Omental fat pad (tissue), 4 donors: ENCODE data around the gene MRGPRF. TPM values are rescaled to one million over a fixed set of nuclear protein-coding genes. Genes with fewer than 3 reads are reported as not detected.

ENCODE experiments used
- ATAC-seq: fragments of 150-250 bp; one replicate; pipeline ENCODE4 v1.9.1; 2016; ENCODE audit warnings: mild to moderate bottlenecking, moderate library complexity; ENCODE audit not compliant: low FRiP score
- DNase-seq: peaks from one replicate; pipeline ENCODE4 v3.0.0-alpha.2; 2019; ENCODE audit warnings: low spot score
- total RNA-seq, 4 donors: library from RNA; depleted of rRNA; stranded (reverse); fragments of >200 nt; gene quantifications; one replicate each; pipeline ENCODE4 v1.1.0, GENCODE V29; 2016
- TF ChIP-seq, protein P1 (sequence below), 3 donors: fragments of 450-650 bp; IDR thresholded peaks; one replicate each; pipeline ENCODE4 v1.5.1; 2016 to 2017; ENCODE audit warnings: antibody characterized with exemption in 3 of 3, mild to moderate bottlenecking in 3 of 3, moderate library complexity in 2 of 3

MRGPRF gene
- total RNA-seq, 4 donors from 2014 or later = 27.8 to 59.4 (median 54.5) TPM

DNA sequence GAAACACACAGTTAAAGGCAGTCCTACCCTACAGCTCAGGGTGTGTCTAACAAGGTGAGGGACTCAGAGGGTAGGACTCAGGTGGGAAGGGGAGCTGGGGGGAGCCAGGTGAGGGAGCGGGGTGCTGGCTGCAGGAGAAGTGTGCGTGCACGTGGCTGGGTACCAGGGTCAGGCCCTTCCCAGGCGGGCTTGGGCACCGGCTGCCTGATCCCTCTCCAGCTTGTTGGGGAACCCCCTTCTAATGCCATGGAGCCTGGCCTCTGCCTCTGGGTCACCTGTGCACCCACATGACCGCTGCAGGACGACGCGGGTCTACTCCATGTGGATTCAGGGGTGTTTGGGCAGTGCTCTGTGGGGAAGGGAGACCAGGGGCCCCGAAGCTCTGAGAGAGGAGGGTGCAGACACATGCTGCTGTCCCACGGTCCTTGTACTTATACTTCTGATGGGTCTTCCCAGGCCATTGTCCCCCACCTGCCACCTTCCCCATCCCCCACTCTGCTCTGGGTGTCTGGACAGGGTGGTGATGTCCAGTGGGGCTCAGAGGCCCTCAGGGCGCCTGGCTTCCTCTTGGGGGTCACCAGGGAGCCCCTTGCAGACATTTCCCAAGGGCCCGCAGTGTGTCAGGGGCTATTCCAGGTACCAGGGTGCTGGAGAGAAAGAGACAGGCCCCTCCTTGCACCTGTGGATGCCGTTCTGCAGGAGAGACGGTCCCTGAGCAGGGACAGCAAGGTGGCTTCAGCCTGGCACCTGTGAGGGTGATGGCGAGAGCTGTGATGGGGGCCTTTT is 21.9 kb downstream of the MRGPRF start:
- ATAC-seq (no peak), DNase-seq (no peak)
- TF ChIP-seq, protein P1, sequence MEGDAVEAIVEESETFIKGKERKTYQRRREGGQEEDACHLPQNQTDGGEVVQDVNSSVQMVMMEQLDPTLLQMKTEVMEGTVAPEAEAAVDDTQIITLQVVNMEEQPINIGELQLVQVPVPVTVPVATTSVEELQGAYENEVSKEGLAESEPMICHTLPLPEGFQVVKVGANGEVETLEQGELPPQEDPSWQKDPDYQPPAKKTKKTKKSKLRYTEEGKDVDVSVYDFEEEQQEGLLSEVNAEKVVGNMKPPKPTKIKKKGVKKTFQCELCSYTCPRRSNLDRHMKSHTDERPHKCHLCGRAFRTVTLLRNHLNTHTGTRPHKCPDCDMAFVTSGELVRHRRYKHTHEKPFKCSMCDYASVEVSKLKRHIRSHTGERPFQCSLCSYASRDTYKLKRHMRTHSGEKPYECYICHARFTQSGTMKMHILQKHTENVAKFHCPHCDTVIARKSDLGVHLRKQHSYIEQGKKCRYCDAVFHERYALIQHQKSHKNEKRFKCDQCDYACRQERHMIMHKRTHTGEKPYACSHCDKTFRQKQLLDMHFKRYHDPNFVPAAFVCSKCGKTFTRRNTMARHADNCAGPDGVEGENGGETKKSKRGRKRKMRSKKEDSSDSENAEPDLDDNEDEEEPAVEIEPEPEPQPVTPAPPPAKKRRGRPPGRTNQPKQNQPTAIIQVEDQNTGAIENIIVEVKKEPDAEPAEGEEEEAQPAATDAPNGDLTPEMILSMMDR (IDR thresholded peaks at IDR 0.05) = no peak

DNA sequence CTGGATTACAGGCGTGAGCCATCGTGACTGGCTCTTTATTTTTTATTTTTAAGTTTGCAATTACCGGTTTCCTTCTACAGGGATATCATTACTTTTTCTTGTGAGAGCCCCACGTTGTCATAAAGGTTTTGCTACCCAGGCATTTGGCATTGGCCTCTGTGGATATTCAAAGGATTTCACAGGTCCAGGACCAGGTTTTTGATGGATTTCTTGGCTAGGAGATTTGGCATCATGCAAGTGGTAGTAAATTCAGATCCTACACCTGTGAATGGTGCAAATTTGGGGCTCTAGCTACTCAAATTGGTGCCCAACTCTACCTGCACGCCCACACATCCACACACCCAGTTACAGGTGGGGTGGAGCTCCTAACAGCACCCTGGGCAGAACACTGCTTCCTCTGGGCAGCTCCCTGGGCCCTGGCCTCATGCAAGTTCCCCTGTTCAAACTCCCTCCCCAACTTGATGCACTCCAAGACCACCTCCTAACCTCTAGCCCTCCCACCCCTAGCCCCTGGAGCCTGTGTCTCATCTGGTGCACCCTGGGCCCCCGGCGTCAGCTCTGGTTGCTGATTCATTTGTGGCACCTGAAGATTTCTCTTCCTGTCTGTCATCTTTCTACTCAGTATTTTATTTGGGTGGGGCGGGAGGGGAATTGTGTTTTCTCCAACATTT is 23.0 kb downstream of the MRGPRF start:
- ATAC-seq (no peak), DNase-seq (no peak)
- TF ChIP-seq, protein P1 (IDR thresholded peaks at IDR 0.05) = no peak

DNA sequence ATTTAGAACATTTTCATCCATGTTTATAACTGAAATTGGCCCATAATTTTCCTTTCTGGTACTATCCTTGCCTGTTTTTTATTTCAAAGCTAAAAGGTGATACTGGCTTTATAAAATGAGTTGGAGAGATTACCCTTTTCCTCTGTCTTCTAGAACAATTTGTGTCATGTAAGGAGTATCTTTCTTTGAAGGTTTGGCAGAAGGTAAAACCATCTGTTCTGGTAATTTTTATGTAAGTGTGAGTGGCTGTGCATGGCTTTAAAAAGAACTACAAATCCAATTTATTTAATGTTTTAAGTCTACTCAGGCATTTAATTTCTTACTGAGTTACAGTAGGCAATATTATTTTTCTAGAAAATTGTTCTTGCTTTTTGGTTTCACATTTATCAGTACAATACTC is 24.6 kb downstream of the MRGPRF start:
- TF ChIP-seq, protein P1 (IDR thresholded peaks at IDR 0.05) = no peak
- DNase-seq (no peak), ATAC-seq (no peak)

DNA sequence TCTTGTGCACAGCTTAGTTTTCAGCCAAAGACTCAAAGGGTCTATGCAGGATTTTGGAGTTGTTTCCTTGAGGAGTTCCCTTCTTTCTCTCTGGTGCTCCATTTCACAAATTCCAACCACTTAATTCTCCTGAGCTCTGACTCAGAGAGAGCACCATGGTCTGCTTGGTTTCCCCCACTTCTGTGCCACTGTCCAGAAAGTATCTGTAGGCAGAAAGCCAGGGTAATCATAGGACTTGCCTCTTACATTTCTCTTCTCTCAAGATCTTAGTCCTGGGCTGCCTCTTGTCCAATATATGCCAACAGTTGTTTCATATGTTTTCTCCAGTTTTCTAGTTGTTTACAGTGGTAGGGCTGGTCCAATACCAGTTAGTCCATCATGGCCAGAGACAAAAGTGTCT is 25.8 kb downstream of the MRGPRF start:
- DNase-seq (no peak), ATAC-seq (no peak)
- TF ChIP-seq, protein P1 (IDR thresholded peaks at IDR 0.05) = no peak

DNA sequence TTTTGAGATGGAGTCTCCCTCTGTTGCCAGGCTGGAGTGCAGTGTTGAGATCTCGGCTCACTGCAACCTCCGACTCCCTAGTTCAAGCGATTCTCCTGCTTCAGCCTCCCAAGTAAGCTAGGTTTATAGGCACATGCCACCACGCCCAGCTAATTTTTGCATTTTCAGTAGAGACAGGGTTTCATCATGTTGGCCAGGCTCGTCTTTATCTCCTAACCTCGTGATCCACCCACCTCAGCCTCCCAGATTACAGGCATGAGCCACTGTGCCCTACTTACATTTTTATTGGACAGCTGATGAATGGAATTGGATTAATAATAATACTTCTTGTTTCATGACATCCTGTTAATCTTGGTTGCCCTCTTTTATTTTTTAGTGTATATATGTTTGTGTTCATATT is 29.2 kb downstream of the MRGPRF start:
- DNase-seq = no peak
- TF ChIP-seq, protein P1 (IDR thresholded peaks at IDR 0.05) = no peak
- peak; percentile 50 for ATAC-seq

DNA sequence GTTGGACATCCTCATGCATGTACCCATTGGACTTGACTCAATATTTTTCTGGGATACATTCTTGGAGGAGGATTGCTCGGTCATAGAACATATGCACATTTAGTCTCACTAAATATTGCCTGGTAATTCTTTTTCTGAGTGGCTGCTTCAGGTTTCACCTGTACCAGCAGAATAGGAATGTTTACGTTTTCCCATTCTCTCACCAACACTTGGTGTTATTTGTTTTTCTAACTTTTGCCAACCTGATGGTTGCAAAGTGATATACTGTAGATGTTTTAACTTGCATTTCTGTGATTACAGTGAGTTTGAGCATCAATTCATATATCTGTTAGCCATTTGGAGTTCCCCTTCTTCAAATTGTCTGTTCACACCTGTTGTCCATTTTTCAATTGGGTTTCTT is 30.9 kb downstream of the MRGPRF start:
- TF ChIP-seq, protein P1 (IDR thresholded peaks at IDR 0.05) = no peak
- DNase-seq = no peak
- no peak for ATAC-seq

DNA sequence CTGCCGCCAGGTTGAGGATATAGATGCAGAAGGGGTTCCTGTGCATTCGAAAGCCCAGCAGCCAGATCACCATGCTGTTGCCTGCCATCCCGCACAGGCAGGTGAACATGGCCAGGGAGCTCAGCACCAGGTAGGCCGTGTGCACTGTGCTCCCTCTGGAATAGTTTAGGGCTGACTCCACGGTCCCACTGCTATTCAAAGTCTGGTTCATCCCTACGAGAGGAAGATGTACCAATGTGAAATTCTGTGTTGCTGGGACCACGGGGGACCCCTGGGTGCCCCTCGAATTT is 32.3 kb downstream of the MRGPRF start, which contains the start of gene MRGPRD:
Gene MRGPRD (minus strand): TSS at position 211 of the 290 bp plus-strand sequence. CDS start 0 bp downstream, at position 211.
- TF ChIP-seq, protein P1 (IDR thresholded peaks at IDR 0.05) = no peak
- DNase-seq = no peak
- ATAC-seq = no peak
